GM18951 (cell line): ENCODE measurements around the gene GRIN1.

Experiments
- POLR2A ChIP-seq: IDR thresholded peaks from 4 replicates; pipeline ENCODE4 v1.6.1; 2011; ENCODE audit warnings: mild to moderate bottlenecking; ENCODE audit not compliant: insufficient read length, insufficient read depth; ENCODE audit errors: extremely low read depth
- in situ Hi-C: fragments of 300-500 bp; cut with MboI; formaldehyde crosslinking; loops from one replicate; pipeline ENCODE4 v1.12.0; 2022; ENCODE audit warnings: low sequenced_read_pairs, mixed read lengths, inconsistent platforms; ENCODE audit not compliant: unreplicated experiment

Gene GRIN1

GRCh38 chr9:137107982-137108381, 31.0 kb upstream of the GRIN1 start:
- in situ Hi-C loops = no loop called here
- TF ChIP-seq POLR2A = no peak

- TF ChIP-seq POLR2A = no peak
- in situ Hi-C loops = no loop called here
These were observed 30.2 kb upstream of the GRIN1 start for GRCh38 chr9:137108608-137109249.

DNA sequence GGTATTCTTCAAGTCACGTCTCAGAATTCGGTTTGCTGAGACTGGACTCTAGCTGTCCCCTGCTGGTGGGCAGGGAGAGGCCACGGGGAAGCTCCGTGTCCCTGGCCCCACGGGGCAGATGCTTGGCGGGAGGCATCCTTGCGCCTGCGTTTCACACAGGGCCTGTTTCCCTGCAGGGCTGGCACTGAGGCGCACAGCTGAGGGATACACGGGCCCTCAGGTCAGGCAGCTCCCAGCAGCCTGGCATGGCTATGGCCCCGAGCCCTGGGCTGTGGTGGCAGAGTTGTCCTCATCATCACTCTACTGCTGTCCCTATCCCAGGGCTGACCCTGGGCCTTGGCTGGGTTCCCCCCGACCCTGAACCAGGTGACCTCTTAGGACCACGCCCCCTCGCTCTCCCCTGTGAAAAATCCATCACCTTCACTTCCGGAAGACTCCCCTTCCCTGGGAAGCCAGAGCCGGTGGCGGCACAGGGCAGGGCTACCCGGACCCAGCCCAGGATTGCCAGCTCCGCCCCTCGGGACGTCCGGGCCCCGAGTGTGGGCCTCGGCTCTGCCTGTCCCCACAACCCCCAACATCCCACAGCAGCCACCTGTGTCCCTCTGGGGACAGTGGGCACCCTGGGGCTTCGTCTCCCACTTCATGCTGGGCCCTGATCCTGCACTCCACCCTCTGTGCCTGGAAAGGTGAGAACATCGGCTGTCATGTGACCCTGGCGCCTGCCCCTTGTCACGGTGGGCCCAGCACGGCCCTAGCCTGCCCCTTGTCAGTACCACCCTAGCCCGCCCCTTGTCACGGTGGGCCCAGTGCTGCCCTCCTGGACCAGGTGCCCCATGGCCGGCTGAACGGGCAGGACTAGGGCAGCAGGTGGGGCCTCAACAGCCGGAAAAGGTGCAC, 29.5 kb upstream of the GRIN1 start:
- in situ Hi-C loops = no loop called here
- TF ChIP-seq POLR2A = no peak

GRCh38 chr9:137110147-137110910, 28.6 kb upstream of the GRIN1 start:
- no peak for TF ChIP-seq POLR2A
- in situ Hi-C loops = no loop called here

DNA sequence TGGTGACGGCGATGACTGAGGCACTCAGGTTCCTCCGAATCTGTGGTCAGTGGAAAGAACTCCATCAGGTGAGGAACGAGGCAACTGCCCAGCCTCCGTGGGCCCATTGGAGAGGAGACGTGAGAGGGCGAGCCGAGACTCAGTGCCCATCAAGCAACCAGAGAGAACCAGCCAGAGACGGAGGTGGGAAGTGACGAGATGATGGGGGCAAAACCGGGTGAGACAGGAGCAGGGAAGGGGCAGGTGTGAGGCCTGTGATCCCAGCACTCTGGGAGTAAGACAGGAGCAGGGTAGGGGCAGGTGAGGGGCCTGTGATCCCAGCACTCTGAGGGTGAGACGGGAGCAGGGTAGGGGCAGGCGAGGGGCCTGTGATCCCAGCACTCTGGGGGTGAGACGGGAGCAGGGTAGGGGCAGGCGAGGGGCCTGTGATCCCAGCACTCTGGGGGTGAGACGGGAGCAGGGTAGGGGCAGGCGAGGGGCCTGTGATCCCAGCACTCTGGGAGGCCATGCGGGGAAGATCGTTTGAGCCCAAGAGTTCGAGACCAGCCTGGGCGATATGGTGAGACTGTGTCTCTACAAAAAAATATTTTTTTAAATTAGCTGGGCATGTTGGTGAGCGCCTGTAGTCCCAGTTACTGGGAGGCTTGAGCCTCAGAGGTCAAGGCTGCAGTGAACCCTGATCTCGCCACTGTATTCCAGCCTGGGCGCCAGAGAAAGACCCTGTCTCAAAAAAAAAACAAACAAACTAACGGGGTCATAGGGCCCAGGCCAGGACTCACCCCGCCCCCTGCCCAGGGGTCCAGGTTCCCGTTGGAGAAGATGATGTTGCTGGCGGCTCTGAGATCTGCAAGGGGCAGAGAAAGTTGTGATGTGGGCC, 27.8 kb upstream of the GRIN1 start:
- in situ Hi-C loops = no loop called here
- TF ChIP-seq POLR2A = no peak

GRCh38 chr9:137111788-137112563, 27.0 kb upstream of the GRIN1 start:
- in situ Hi-C loops = no loop called here
- no peak for TF ChIP-seq POLR2A

DNA sequence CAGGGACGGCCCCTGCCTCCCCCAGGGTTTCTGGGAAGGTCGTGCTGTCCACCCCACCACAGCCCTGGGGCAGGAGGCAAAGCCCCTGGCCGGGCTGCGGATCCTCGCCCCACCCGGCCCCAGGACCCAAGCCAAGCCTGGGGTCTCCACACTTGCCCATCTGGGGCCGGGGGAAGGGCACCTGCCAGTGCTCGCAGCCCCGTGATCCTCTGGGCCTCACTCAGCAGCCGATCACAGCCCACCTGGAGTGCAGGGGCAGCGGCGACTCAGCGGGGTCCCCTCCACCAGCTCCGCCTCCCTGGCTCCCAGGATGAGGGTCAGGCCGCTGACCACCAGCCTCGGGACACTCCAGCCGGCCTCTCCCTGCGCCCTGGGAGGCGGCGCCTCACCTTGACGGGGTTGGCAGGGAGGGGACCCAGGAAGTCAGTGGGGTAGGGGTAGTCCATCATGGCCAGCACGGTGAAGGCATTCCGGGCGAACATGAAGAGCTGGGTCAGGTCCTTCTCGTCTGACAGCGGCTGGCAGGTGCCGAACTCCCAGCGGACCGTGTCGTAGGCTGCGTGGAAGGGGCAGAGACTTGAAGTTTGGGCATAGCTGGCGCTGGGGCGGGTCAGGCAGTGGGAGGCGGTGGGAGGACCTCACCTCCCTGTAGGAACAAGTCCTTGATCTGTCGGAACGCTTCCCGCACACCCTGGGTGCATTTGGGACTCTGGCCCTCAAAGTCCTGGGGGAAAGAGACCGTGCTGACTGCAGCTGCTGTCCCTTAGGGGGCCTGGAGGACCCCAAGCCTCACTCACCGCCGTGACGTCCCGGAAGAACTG, 26.2 kb upstream of the GRIN1 start:
- in situ Hi-C loops = no loop called here
- no peak for TF ChIP-seq POLR2A

- TF ChIP-seq POLR2A = no peak
- in situ Hi-C loops = no loop called here
These were observed 25.4 kb upstream of the GRIN1 start for GRCh38 chr9:137113385-137114159.

DNA sequence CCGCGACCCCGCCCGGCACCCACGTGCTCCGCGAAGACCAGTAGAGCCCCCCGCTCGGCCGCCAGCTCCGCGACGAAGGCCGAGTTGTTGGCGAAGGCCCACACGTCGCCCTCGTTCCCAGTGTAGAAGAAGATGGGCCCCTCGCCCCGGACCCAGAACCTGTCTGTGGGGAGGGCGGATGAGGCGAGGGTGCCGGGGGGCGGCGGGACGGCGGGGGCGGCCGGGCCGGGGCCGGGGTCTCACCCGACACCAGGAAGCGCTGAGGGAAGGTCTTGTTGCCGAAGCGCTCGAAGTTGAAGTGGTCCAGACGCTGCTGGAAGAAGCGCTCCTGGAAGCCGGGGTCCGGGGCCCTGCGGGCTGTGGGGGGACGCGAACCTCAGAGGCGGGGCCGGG, 24.7 kb upstream of the GRIN1 start:
- TF ChIP-seq POLR2A = no peak
- in situ Hi-C loops = no loop called here

- in situ Hi-C loops = no loop called here
- peak; percentile 85 for TF ChIP-seq POLR2A
These were observed 24.2 kb upstream of the GRIN1 start, which contains the start of gene DPP7 for GRCh38 chr9:137114613-137115393. Gene DPP7 (minus strand): TSS chr9:137114733. CDS start chr9:137114713, 20 bp downstream.
